GM18507 (cell line): ENCODE data around the gene IMMP2L.
"Not testable (repeated sequence)": the region's sequence is repeated elsewhere in the genome, so short reads cannot be mapped to it uniquely, and the experiment has no call there.

Source experiments
- DNase-seq: peaks from one replicate; pipeline ENCODE4 v3.0.0; 2011; ENCODE audit warnings: low read depth; ENCODE audit not compliant: insufficient read length; ENCODE audit errors: extremely low spot score
- FAIRE-seq: peaks from 2 replicates; lab custom pipeline; 2011; peaks lifted over from hg19 to GRCh38; lab: Jason Lieb, UNC

IMMP2L gene

GRCh38 chr7:111511845-111512244, 50.4 kb downstream of the IMMP2L start:
- FAIRE-seq = no peak
- DNase-seq = no peak

- FAIRE-seq (no peak), DNase-seq (no peak)
Observed at GRCh38 chr7:111510584-111511378, 51.5 kb downstream of the IMMP2L start.

GRCh38 chr7:111510062-111510461, 52.2 kb downstream of the IMMP2L start:
- DNase-seq = no peak
- FAIRE-seq = no peak

GRCh38 chr7:111509288-111509687, 53.0 kb downstream of the IMMP2L start:
- no peak for DNase-seq
- no peak for FAIRE-seq

GRCh38 chr7:111508387-111508786, 53.9 kb downstream of the IMMP2L start:
- DNase-seq (no peak), FAIRE-seq (no peak)

GRCh38 chr7:111505422-111505821, 56.9 kb downstream of the IMMP2L start:
- not testable (repeated sequence) for FAIRE-seq, DNase-seq

- DNase-seq, FAIRE-seq: not testable (repeated sequence)
Observed at GRCh38 chr7:111501799-111502198, 60.5 kb downstream of the IMMP2L start.

- no peak for DNase-seq
- FAIRE-seq = no peak
Observed at GRCh38 chr7:111499027-111499426, 63.3 kb downstream of the IMMP2L start.

- no peak for FAIRE-seq
- no peak for DNase-seq
Observed at GRCh38 chr7:111498391-111499007, 63.8 kb downstream of the IMMP2L start.

- no peak for FAIRE-seq
- DNase-seq = no peak
Observed at GRCh38 chr7:111495173-111495810, 67.0 kb downstream of the IMMP2L start.

GRCh38 chr7:111492234-111492633, 70.1 kb downstream of the IMMP2L start:
- no peak for DNase-seq

GRCh38 chr7:111486472-111487142, 75.7 kb downstream of the IMMP2L start:
- DNase-seq (peak; percentile 4), FAIRE-seq (peak; percentile 70)

More at GRCh38 chr7:111492234-111492633, 70.1 kb downstream of the IMMP2L start:
- FAIRE-seq = no peak

GRCh38 chr7:111485701-111486380, 76.5 kb downstream of the IMMP2L start:
- FAIRE-seq (no peak), DNase-seq (no peak)

- no peak for DNase-seq
- FAIRE-seq = no peak
Observed at GRCh38 chr7:111483078-111483477, 79.2 kb downstream of the IMMP2L start.

GRCh38 chr7:111477462-111478225, 84.6 kb downstream of the IMMP2L start:
- FAIRE-seq (no peak), DNase-seq (no peak)

- FAIRE-seq = no peak
Observed at GRCh38 chr7:111476586-111477293, 85.6 kb downstream of the IMMP2L start.

GRCh38 chr7:111475959-111476358, 86.3 kb downstream of the IMMP2L start:
- FAIRE-seq = no peak
- no peak for DNase-seq

More at GRCh38 chr7:111476586-111477293, 85.6 kb downstream of the IMMP2L start:
- DNase-seq = no peak

- FAIRE-seq = no peak
- DNase-seq = no peak
Observed at GRCh38 chr7:111475419-111475748, 86.9 kb downstream of the IMMP2L start.
